Stomach (tissue), 4 donors: ENCODE data around the gene OLFML2A.

ENCODE experiments used
- CTCF ChIP-seq, 7 experiments: fragments of 450-650 bp in 4 of 7; fragments of 200-600 bp in 3 of 7; sonication (generic) in 3 of 7; IDR thresholded peaks; one replicate each; pipeline ENCODE4 v1.5.1; 2016 to 2019; ENCODE audit warnings: antibody characterized with exemption in 7 of 7, control low read depth in 2 of 7, mild to moderate bottlenecking in 1 of 7
- POLR2AphosphoS5 ChIP-seq, 3 donors: sonication (generic); formaldehyde crosslinking; IDR thresholded peaks; one replicate each; pipeline ENCODE4 v1.6.1; 2016; ENCODE audit warnings: antibody characterized with exemption in 3 of 3

GRCh38 chr9:124759327-124759726 lies 17.6 kb upstream of the OLFML2A start:
- TF ChIP-seq POLR2AphosphoS5 (IDR thresholded peaks at IDR 0.05), result no peak
- TF ChIP-seq CTCF (IDR thresholded peaks at IDR 0.05), result no peak
